B cell (primary cell): Measurements from ENCODE around the gene ETFBKMT. TPM values are rescaled to one million over a fixed set of nuclear protein-coding genes. Genes with fewer than 3 reads are reported as not detected.
A peak's percentile ranks its signal among the peaks of the same experiment; 100 is the strongest.

ENCODE experiments used
- ATAC-seq: fragments of 200-7000 bp; cut with Tn5 transposase; one replicate; pipeline ENCODE4 v1.10.0; 2021; ENCODE audit warnings: low read depth, mild to moderate bottlenecking, moderate number of reproducible peaks, moderate library complexity
- CTCF ChIA-PET: fragments of 350-600 bp; sonication (Branson Sonifier 250); formaldehyde crosslinking; loops from one replicate; lab custom pipeline; 2021; ENCODE audit warnings: antibody characterized with exemption, inconsistent platforms; lab: Charles Lee
- POLR2A ChIA-PET: fragments of 350-600 bp; sonication (Branson Sonifier 250); formaldehyde crosslinking; loops from one replicate; lab custom pipeline; 2021; ENCODE audit warnings: antibody characterized with exemption; lab: Charles Lee
- DNase-seq: peaks from one replicate; pipeline ENCODE4 v3.0.0; 2013
- H2AFZ ChIP-seq: 2 replicates; pipeline ENCODE4 v1.6.1; 2012; ENCODE audit warnings: mild to moderate bottlenecking, low read depth, low read length; ENCODE audit not compliant: insufficient read depth, poor library complexity, severe bottlenecking
- H3K27ac ChIP-seq, 2 donors: 1 replicate in 1 of 2; 2 replicates in 1 of 2; pipeline ENCODE4 v1.5.1; 2012 to 2013; ENCODE audit warnings: low read length in 2 of 2, mild to moderate bottlenecking in 2 of 2, moderate library complexity in 1 of 2
- H3K27me3 ChIP-seq, 4 experiments: fragments of 200-600 bp in 1 of 4; sonication (generic) in 1 of 4; replicated peaks in 1 of 4; 1 replicate in 2 of 4; 2 replicates in 2 of 4; pipeline versions ENCODE4 v1.6.1 to v1.7.0; 2013 to 2016; ENCODE audit warnings: low read length in 3 of 4, mild to moderate bottlenecking in 2 of 4, mixed read lengths in 1 of 4, moderate library complexity in 1 of 4; ENCODE audit not compliant: insufficient read depth in 4 of 4, control insufficient read depth in 3 of 4; ENCODE audit errors: control extremely low read depth in 1 of 4
- H3K36me3 ChIP-seq, 2 experiments: replicated peaks in 1 of 2; 1 replicate in 1 of 2; 2 replicates in 1 of 2; pipeline versions ENCODE4 v1.6.1 to v1.7.1; 2013; ENCODE audit warnings: low read length in 1 of 2; ENCODE audit not compliant: insufficient read depth in 2 of 2, control insufficient read depth in 1 of 2; ENCODE audit errors: control extremely low read depth in 1 of 2, extremely low read depth in 1 of 2
- H3K4me1 ChIP-seq, 2 donors: fragments of 200-600 bp in 1 of 2; sonication (generic) in 1 of 2; 1 replicate in 1 of 2; 2 replicates in 1 of 2; pipeline versions ENCODE4 v1.5.1 to v1.6.1; 2013 to 2017; ENCODE audit warnings: low read length in 2 of 2; ENCODE audit not compliant: control insufficient read depth in 2 of 2, insufficient read depth in 2 of 2
- H3K4me2 ChIP-seq: replicated peaks from 2 replicates; pipeline ENCODE3; 2012; ENCODE audit warnings: mild to moderate bottlenecking, low read depth, low read length; ENCODE audit not compliant: poor library complexity, severe bottlenecking
- H3K4me3 ChIP-seq, 5 experiments: fragments of 200-600 bp in 1 of 5; sonication (generic) in 1 of 5; 1 replicate in 3 of 5; 2 replicates in 2 of 5; pipeline versions ENCODE4 v1.5.1 to v1.7.0; 2011 to 2016; ENCODE audit warnings: low read length in 4 of 5, mild to moderate bottlenecking in 4 of 5, low read depth in 2 of 5, control low read depth in 1 of 5, moderate library complexity in 1 of 5; ENCODE audit not compliant: insufficient read depth in 1 of 5; ENCODE audit errors: control extremely low read depth in 1 of 5, extremely low read depth in 1 of 5
- H3K79me2 ChIP-seq: fragments of 200-600 bp; sonication (generic); one replicate; pipeline ENCODE4 v1.6.0; 2016; ENCODE audit warnings: low read length; ENCODE audit not compliant: control insufficient read depth, insufficient read depth
- H3K9ac ChIP-seq: fragments of 200-600 bp; sonication (generic); 2 replicates; pipeline ENCODE4 v1.6.1; 2017; ENCODE audit warnings: mild to moderate bottlenecking, low read length, moderate library complexity
- H3K9me3 ChIP-seq, 3 donors: one replicate each; pipeline versions ENCODE4 v1.6.1 to v1.7.1; 2013; ENCODE audit warnings: low read length in 2 of 3; ENCODE audit not compliant: control insufficient read depth in 2 of 3, insufficient read depth in 1 of 3; ENCODE audit errors: control extremely low read depth in 1 of 3
- H4K20me1 ChIP-seq: 2 replicates; pipeline ENCODE4 v1.6.0; 2012; ENCODE audit warnings: mild to moderate bottlenecking, low read length; ENCODE audit not compliant: insufficient read depth, control insufficient read depth, poor library complexity, severe bottlenecking
- H3K27ac Mint-ChIP-seq: one replicate; pipeline ENCODE4 v1.8.0; 2021; ENCODE audit warnings: mixed read lengths
- H3K27me3 Mint-ChIP-seq: one replicate; pipeline ENCODE4 v1.8.0; 2021; ENCODE audit warnings: mixed read lengths
- H3K4me1 Mint-ChIP-seq: one replicate; pipeline ENCODE4 v1.8.0; 2021; ENCODE audit warnings: mixed read lengths
- H3K4me3 Mint-ChIP-seq: one replicate; pipeline ENCODE4 v1.8.0; 2021; ENCODE audit warnings: mixed read lengths
- H3K9me3 Mint-ChIP-seq: one replicate; pipeline ENCODE4 v1.8.0; 2022; ENCODE audit warnings: mixed read lengths; ENCODE audit not compliant: insufficient read depth
- CTCF ChIP-seq: fragments of 200-600 bp; IDR thresholded peaks from one replicate; pipeline ENCODE4 v1.8.0; 2022; ENCODE audit warnings: antibody characterized with exemption, mild to moderate bottlenecking
- EZH2 ChIP-seq: IDR thresholded peaks from 2 replicates; pipeline ENCODE4 v1.6.1; 2012; ENCODE audit warnings: borderline replicate concordance, low read depth, mild to moderate bottlenecking, moderate library complexity, low read length; ENCODE audit not compliant: insufficient read depth, poor library complexity, severe bottlenecking
- WGBS: methylation state at CpG from one replicate; pipeline ENCODE4 v1.1.5; 2013; ENCODE audit warnings: missing lambda C conversion rate; ENCODE audit not compliant: insufficient coverage; 5-methylcytosine and 5-hydroxymethylcytosine counted together
- intact Hi-C: fragments of 100-400 bp; cut with micrococcal nuclease; formaldehyde crosslinking; loops from one replicate; pipeline ENCODE4 v1.10.0; 2022
- polyA plus RNA-seq: library from polyadenylated mRNA; depleted of rRNA; stranded (reverse); fragments of >200 nt; gene quantifications from 2 replicates; pipeline ENCODE4 v1.2.3, GENCODE V29; 2012
- total RNA-seq, 2 donors: library from RNA; stranded (reverse); fragments of 120-200 nt in 1 of 2; gene quantifications; 1 replicate in 1 of 2; 2 replicates in 1 of 2; pipeline versions ENCODE4 v1.2.3 to v1.2.4, GENCODE V29; 2013 to 2022

ETFBKMT gene
- total and polyA plus RNA-seq, 2 donors (not counting 1 experiment from before 2014, with no cell fraction given) = 0.58 to 2.4 TPM

GRCh38 chr12:31710021-31710818, 50.7 kb downstream of the ETFBKMT start:
- H3K27me3 Mint-ChIP-seq = no peaks in the 10 kb centered on the region
- Histone ChIP-seq H3K4me1 (peaks cover 15 to 18% of the 10 kb centered on the region in 2 donors), H3K36me3 (peaks cover 6 to 10% of the 10 kb centered on the region in 2 experiments), H3K79me2 (peaks cover 19% of the 10 kb centered on the region), H3K27ac (peak overlapping the region in 1 of 2 donors; percentile 67), H4K20me1 (no peaks in the 10 kb centered on the region), H3K4me2 (peak overlapping the region; percentile 20), H3K4me3 (no peak overlapping the region), H3K9me3 (peaks cover 6 to 31% (median 11%) of the 10 kb centered on the region in 3 donors), H3K27me3 (no peaks in the 10 kb centered on the region), H3K9ac (no peak overlapping the region), H2AFZ (no peak overlapping the region)
- peak overlapping the region; percentile 72 for H3K27ac Mint-ChIP-seq
- WGBS = no CpG with 5 or more reads among the region's 3 CpGs
- peaks cover 2% of the 10 kb centered on the region for H3K9me3 Mint-ChIP-seq
- ChIA-PET CTCF (interaction anchor here (1.0 to 1.4 kb wide), 3 partner anchors 13 to 293 kb away, joined by 3 to 5 read pairs (median 4); no protein-coding TSS in a partner anchor), POLR2A (interaction anchor here (0.5 kb wide), 1 partner anchor 206 kb away, joined by 4 read pairs; no protein-coding TSS in a partner anchor)
- ATAC-seq (no peak), DNase-seq (no peak)
- TF ChIP-seq CTCF = no peak
- TF ChIP-seq EZH2 = no peak
- H3K4me1 Mint-ChIP-seq = peaks cover 31% of the 10 kb centered on the region
- intact Hi-C loops = no loop called here
- H3K4me3 Mint-ChIP-seq = peak overlapping the region; percentile 13

GRCh38 chr12:31712877-31713276, 53.4 kb downstream of the ETFBKMT start:
- Histone ChIP-seq H3K79me2 (peaks cover 33% of the 10 kb centered on the region), H3K36me3 (peaks cover 4 to 7% of the 10 kb centered on the region in 2 experiments), H3K27me3 (no peaks in the 10 kb centered on the region), H3K4me1 (peaks cover 25 to 38% of the 10 kb centered on the region in 2 donors), H3K9ac (no peak overlapping the region), H3K4me3 (no peak overlapping the region), H2AFZ (no peak overlapping the region), H4K20me1 (no peaks in the 10 kb centered on the region), H3K4me2 (no peak overlapping the region), H3K9me3 (peaks cover 1 to 31% (median 14%) of the 10 kb centered on the region in 3 donors), H3K27ac (no peak overlapping the region)
- ATAC-seq = no peak
- Mint-ChIP-seq H3K27ac (no peak overlapping the region), H3K27me3 (no peaks in the 10 kb centered on the region), H3K4me3 (no peak overlapping the region), H3K9me3 (peaks cover under 1% of the 10 kb centered on the region), H3K4me1 (peaks cover 46% of the 10 kb centered on the region)
- CTCF ChIA-PET = interaction anchor here (3.0 kb wide), 1 partner anchor 15 kb away, joined by 19 read pairs; the partner anchor contains the start of gene AMN1
- no CpG with 5 or more reads among the region's 5 CpGs for WGBS
- intact Hi-C loops = no loop called here
- DNase-seq = no peak
- POLR2A ChIA-PET = no interaction called here
- no peak for TF ChIP-seq CTCF
- TF ChIP-seq EZH2 = no peak
